ENCODE data around the gene TSSK2.
A peak's percentile ranks its signal among the peaks of the same experiment; 100 is the strongest.
"Not testable (repeated sequence)": the region's sequence is repeated elsewhere in the genome, so short reads cannot be mapped to it uniquely, and the experiment has no call there.

TSSK2 gene

GRCh38 chr22:19143212-19143611, 12.1 kb downstream of the TSSK2 start:
- no peak for DNase-seq (ENCODE audit: low read depth in 2 of 2)

GRCh38 chr22:19143967-19144400, 12.9 kb downstream of the TSSK2 start:
- peak in 1 of 2 donors; percentile 9 for DNase-seq (ENCODE audit: low read depth in 2 of 2)

- DNase-seq (ENCODE audit: low read depth in 2 of 2) = no peak
Observed at GRCh38 chr22:19146215-19146968, 15.3 kb downstream of the TSSK2 start.

- DNase-seq (ENCODE audit: low read depth in 2 of 2) = no peak
Observed at GRCh38 chr22:19147195-19147780, 16.2 kb downstream of the TSSK2 start.

GRCh38 chr22:19148417-19149046, 17.4 kb downstream of the TSSK2 start:
- DNase-seq (ENCODE audit: low read depth in 2 of 2) = no peak

- DNase-seq (ENCODE audit: low read depth in 2 of 2) = no peak
Observed at GRCh38 chr22:19149047-19149883, 18.2 kb downstream of the TSSK2 start.

GRCh38 chr22:19149991-19150390, 18.9 kb downstream of the TSSK2 start, which contains the start of gene GSC2:
Gene GSC2 (minus strand): TSS chr22:19150292. CDS start chr22:19150283, 9 bp downstream.
- no peak for DNase-seq (ENCODE audit: low read depth in 2 of 2)

- no peak for DNase-seq (ENCODE audit: low read depth in 2 of 2)
Observed at GRCh38 chr22:19150482-19151328, 19.6 kb downstream of the TSSK2 start.

- DNase-seq (ENCODE audit: low read depth in 2 of 2) = no peak
Observed at GRCh38 chr22:19151329-19152191, 20.5 kb downstream of the TSSK2 start.

GRCh38 chr22:19152942-19153883, 22.1 kb downstream of the TSSK2 start:
- no peak for DNase-seq (ENCODE audit: low read depth in 2 of 2)

- DNase-seq (ENCODE audit: low read depth in 2 of 2) = not testable (repeated sequence)
Observed at GRCh38 chr22:19156109-19156508, 25.0 kb downstream of the TSSK2 start.

GRCh38 chr22:19158649-19159048, 27.5 kb downstream of the TSSK2 start:
- not testable (repeated sequence) for DNase-seq (ENCODE audit: low read depth in 2 of 2)

GRCh38 chr22:19164425-19164824, 33.3 kb downstream of the TSSK2 start:
- DNase-seq (ENCODE audit: low read depth in 2 of 2) = no peak

GRCh38 chr22:19166421-19166820, 35.3 kb downstream of the TSSK2 start:
- no peak for DNase-seq (ENCODE audit: low read depth in 2 of 2)

GRCh38 chr22:19167106-19167869, 36.2 kb downstream of the TSSK2 start:
- no peak for DNase-seq (ENCODE audit: low read depth in 2 of 2)

GRCh38 chr22:19168088-19168890, 37.2 kb downstream of the TSSK2 start:
- no peak for DNase-seq (ENCODE audit: low read depth in 2 of 2)
